Measurements from ENCODE around the gene DNAJC18. TPM values are rescaled to one million over a fixed set of nuclear protein-coding genes. Genes with fewer than 3 reads are reported as not detected.

DNAJC18 gene
- total RNA-seq, 2 experiments from 2014 or later: 54.1 to 56.0 TPM

- H3K27ac Mint-ChIP-seq: peak overlapping the region; percentile 93
- ChIA-PET CTCF (interaction anchor here (2.5 kb wide), 1 partner anchor 37 kb away, joined by 9 read pairs; no protein-coding TSS in a partner anchor), POLR2A (interaction anchor here (1.1 to 4.0 kb wide), 3 partner anchors 17 to 38 kb away, joined by 3 to 24 read pairs (median 8); partner anchors contain the start of gene DNAJC18)
- no peaks in the 10 kb centered on the region for H3K27me3 Mint-ChIP-seq
- H3K9me3 Mint-ChIP-seq: no peaks in the 10 kb centered on the region
- peaks cover 89% of the 10 kb centered on the region for H3K4me1 Mint-ChIP-seq (ENCODE audit: low read depth)
- intact Hi-C loops (cut with micrococcal nuclease): loop anchor here (1.0 kb wide), 1 partner anchor 37 kb away; the partner anchor contains the start of gene DNAJC18
- no peak overlapping the region for H3K4me3 Mint-ChIP-seq
- H3K36me3 Mint-ChIP-seq: peaks cover 47% of the 10 kb centered on the region
- no peak for DNase-seq
These were observed 36.7 kb upstream of the DNAJC18 start for GRCh38 chr5:139475865-139476617.

GRCh38 chr5:139474890-139475791, 35.8 kb upstream of the DNAJC18 start:
- CTCF ChIA-PET: interaction anchor here (0.8 to 2.5 kb wide), 3 partner anchors 38 to 53 kb away, joined by 3 to 10 read pairs (median 9); no protein-coding TSS in a partner anchor
- intact Hi-C loops (cut with micrococcal nuclease): loop anchor here (1.0 to 5.0 kb wide), 2 partner anchors 36 to 37 kb away; partner anchors contain the start of gene DNAJC18
- peak overlapping the region; percentile 93 for H3K27ac Mint-ChIP-seq
- peak; percentile 55 for DNase-seq
- no peaks in the 10 kb centered on the region for H3K27me3 Mint-ChIP-seq
- H3K9me3 Mint-ChIP-seq: no peaks in the 10 kb centered on the region
- peaks cover 89% of the 10 kb centered on the region for H3K4me1 Mint-ChIP-seq (ENCODE audit: low read depth)
- peak overlapping the region; percentile 20 for H3K4me3 Mint-ChIP-seq
- peaks cover 38% of the 10 kb centered on the region for H3K36me3 Mint-ChIP-seq
- POLR2A ChIA-PET: interaction anchor here (1.0 to 4.0 kb wide), 8 partner anchors 13 to 61 kb away, joined by 3 to 24 read pairs (median 6); partner anchors contain the start of genes DNAJC18 and ECSCR

GRCh38 chr5:139473565-139473964, 34.2 kb upstream of the DNAJC18 start:
- Mint-ChIP-seq H3K27me3 (no peaks in the 10 kb centered on the region), H3K4me1 (ENCODE audit: low read depth) (peaks cover 93% of the 10 kb centered on the region), H3K27ac (peak overlapping the region; percentile 93), H3K36me3 (peaks cover 28% of the 10 kb centered on the region), H3K9me3 (no peaks in the 10 kb centered on the region), H3K4me3 (no peak overlapping the region)
- ChIA-PET CTCF (interaction anchor here (0.7 to 2.5 kb wide), 5 partner anchors 14 to 51 kb away, joined by 3 to 10 read pairs (median 3); no protein-coding TSS in a partner anchor), POLR2A (interaction anchor here (1.0 to 5.0 kb wide), 10 partner anchors 8 to 58 kb away, joined by 3 to 50 read pairs (median 8); partner anchors contain the start of genes DNAJC18 and STING1)
- peak; percentile 58 for DNase-seq
- intact Hi-C loops (cut with micrococcal nuclease): loop anchor here (1.0 to 5.0 kb wide), 4 partner anchors 8 to 59 kb away; no protein-coding TSS in a partner anchor

DNA sequence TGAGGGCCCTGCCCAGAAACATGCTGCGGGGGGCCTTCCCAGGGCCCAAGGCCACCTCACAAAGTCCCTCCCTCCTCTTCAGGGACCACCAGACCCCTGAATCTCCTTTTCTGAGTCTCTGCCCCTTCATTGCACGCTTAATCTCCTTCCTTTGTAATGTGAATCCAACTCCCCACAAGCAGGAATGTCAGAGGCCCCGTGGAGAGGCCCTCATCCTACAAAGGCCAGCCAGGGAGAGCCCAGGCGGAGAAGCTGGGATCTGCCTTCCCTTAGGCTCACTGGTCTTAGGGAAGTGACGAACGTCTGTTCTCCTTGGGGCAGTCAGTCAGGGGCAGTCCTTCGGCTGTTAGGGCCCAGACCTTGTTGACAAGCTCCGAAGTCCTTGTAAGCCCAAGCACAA, 33.8 kb upstream of the DNAJC18 start:
- H3K27me3 Mint-ChIP-seq: no peaks in the 10 kb centered on the region
- POLR2A ChIA-PET: interaction anchor here (1.0 to 5.0 kb wide), 7 partner anchors 9 to 45 kb away, joined by 3 to 50 read pairs (median 11); partner anchors contain the start of genes DNAJC18 and STING1
- peaks cover 93% of the 10 kb centered on the region for H3K4me1 Mint-ChIP-seq (ENCODE audit: low read depth)
- H3K4me3 Mint-ChIP-seq: no peak overlapping the region
- DNase-seq: no peak
- no peaks in the 10 kb centered on the region for H3K9me3 Mint-ChIP-seq
- H3K27ac Mint-ChIP-seq: peak overlapping the region; percentile 93
- intact Hi-C loops (cut with micrococcal nuclease): loop anchor here (1.0 to 5.0 kb wide), 4 partner anchors 8 to 58 kb away; no protein-coding TSS in a partner anchor
- H3K36me3 Mint-ChIP-seq: peaks cover 24% of the 10 kb centered on the region
- CTCF ChIA-PET: interaction anchor here (0.7 to 1.8 kb wide), 4 partner anchors 13 to 51 kb away, joined by 3 to 10 read pairs (median 5); no protein-coding TSS in a partner anchor

DNA sequence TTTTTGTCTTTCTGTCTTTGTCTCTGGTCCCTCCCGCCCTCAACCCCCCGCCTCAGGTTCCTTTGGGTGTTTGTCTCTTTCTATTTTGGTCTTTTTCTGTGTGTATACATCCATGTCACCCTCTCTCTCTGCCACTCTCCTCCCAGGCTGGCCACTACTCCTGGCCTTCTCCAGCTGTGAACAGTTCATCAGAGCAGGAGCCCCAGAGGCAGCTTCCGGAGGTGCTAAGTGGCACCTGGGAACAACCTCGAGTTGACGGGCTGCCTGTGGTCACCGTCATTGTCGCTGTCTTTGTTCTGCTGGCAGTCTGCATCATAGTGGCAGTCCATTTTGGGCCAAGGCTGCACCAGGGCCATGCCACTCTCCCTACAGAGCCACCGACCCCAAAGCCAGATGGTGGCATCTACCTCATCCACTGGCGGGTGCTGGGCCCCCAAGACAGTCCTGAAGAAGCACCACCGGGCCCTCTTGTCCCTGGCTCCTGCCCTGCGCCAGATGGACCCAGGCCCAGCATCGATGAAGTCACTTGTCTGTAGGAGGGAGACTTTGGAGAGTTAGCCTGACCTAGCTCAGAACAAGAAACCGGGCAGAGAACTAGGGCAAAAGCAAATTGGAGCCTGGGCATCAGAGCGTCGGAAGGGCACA, 33.2 kb upstream of the DNAJC18 start:
- peaks cover 88% of the 10 kb centered on the region for H3K4me1 Mint-ChIP-seq (ENCODE audit: low read depth)
- H3K27ac Mint-ChIP-seq: peak overlapping the region; percentile 93
- no peaks in the 10 kb centered on the region for H3K9me3 Mint-ChIP-seq
- H3K4me3 Mint-ChIP-seq: peak overlapping the region; percentile 81
- CTCF ChIA-PET: interaction anchor here (1.4 to 2.0 kb wide), 3 partner anchors 25 to 40 kb away, joined by 3 to 10 read pairs (median 7); no protein-coding TSS in a partner anchor
- H3K36me3 Mint-ChIP-seq: peaks cover 19% of the 10 kb centered on the region
- no peak for DNase-seq
- H3K27me3 Mint-ChIP-seq: no peaks in the 10 kb centered on the region
- intact Hi-C loops (cut with micrococcal nuclease): loop anchor here (1.0 to 5.0 kb wide), 4 partner anchors 9 to 58 kb away; no protein-coding TSS in a partner anchor
- POLR2A ChIA-PET: interaction anchor here (1.9 to 5.0 kb wide), 6 partner anchors 9 to 50 kb away, joined by 7 to 50 read pairs (median 14); partner anchors contain the start of genes DNAJC18 and STING1

GRCh38 chr5:139470821-139471300, 31.5 kb upstream of the DNAJC18 start, which contains the start of gene SMIM33:
Gene SMIM33, plus strand, starts transcription at chr5:139471004. Its CDS starts 118 bp downstream, at chr5:139471122.
- Mint-ChIP-seq H3K27me3 (no peaks in the 10 kb centered on the region), H3K36me3 (peaks cover 12% of the 10 kb centered on the region), H3K9me3 (no peaks in the 10 kb centered on the region), H3K27ac (peak within 1 kb of the TSS; percentile 93), H3K4me1 (ENCODE audit: low read depth) (peaks cover 74% of the 10 kb centered on the region), H3K4me3 (peak within 1 kb of the TSS; percentile 81)
- POLR2A ChIA-PET: interaction anchor here (0.7 to 5.0 kb wide), 10 partner anchors 9 to 48 kb away, joined by 3 to 50 read pairs (median 6); partner anchors contain the start of genes ECSCR and STING1
- CTCF ChIA-PET: interaction anchor here (1.0 to 2.0 kb wide), 8 partner anchors 10 to 50 kb away, joined by 3 to 10 read pairs (median 5); partner anchors contain the start of genes DNAJC18 and STING1
- intact Hi-C loops (cut with micrococcal nuclease): loop anchor here (2.0 to 5.0 kb wide), 2 partner anchors 41 to 48 kb away; no protein-coding TSS in a partner anchor
- DNase-seq: peak; percentile 63

DNA sequence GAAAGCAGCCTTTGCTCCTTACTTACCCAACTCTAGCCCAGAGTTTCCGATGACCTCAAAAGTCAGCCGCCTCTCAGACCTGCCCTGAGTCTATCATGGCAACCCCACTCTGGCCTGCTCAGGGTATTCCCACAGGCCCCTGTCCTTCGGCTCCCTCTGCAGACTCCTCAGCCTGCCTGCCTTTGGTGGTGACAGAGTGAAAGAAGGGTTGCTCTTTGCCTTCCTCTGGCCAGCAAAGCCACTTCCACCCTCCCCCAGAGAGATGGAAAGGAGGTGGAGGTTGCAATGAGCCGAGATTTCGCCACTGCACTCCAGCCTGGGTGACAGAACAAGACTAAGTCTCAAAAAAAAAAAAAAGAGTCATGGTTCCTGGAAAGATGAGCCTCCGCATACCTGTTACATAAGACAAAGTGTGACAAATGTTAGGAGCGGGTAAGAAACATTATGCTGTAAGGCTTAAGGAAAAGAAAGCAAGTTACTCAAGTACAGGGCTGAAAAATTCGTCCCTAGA, 29.2 kb upstream of the DNAJC18 start:
- ChIA-PET POLR2A (interaction anchor here (0.8 to 1.2 kb wide), 2 partner anchors 11 to 14 kb away, joined by 3 to 7 read pairs; partner anchors contain the start of gene STING1), CTCF (interaction anchor here (0.6 to 1.2 kb wide), 4 partner anchors 45 to 185 kb away, joined by 3 to 4 read pairs (median 3); no protein-coding TSS in a partner anchor)
- intact Hi-C loops (cut with micrococcal nuclease): loop anchor here (1.0 kb wide), 2 partner anchors 9 to 21 kb away; no protein-coding TSS in a partner anchor
- H3K27me3 Mint-ChIP-seq: no peaks in the 10 kb centered on the region
- no peaks in the 10 kb centered on the region for H3K36me3 Mint-ChIP-seq
- no peaks in the 10 kb centered on the region for H3K9me3 Mint-ChIP-seq
- peaks cover 51% of the 10 kb centered on the region for H3K4me1 Mint-ChIP-seq (ENCODE audit: low read depth)
- peak overlapping the region; percentile 83 for H3K27ac Mint-ChIP-seq
- peak overlapping the region; percentile 41 for H3K4me3 Mint-ChIP-seq
- peak; percentile 69 for DNase-seq

GRCh38 chr5:139462586-139463276, 23.4 kb upstream of the DNAJC18 start, which contains the start of gene ECSCR:
Gene ECSCR, minus strand, starts transcription at chr5:139462743. Its CDS starts 73 bp downstream, at chr5:139462670.
- Mint-ChIP-seq H3K27me3 (no peaks in the 10 kb centered on the region), H3K36me3 (no peaks in the 10 kb centered on the region), H3K4me1 (ENCODE audit: low read depth) (peaks cover 38% of the 10 kb centered on the region), H3K9me3 (no peaks in the 10 kb centered on the region), H3K4me3 (no peak within 1 kb of the TSS), H3K27ac (no peak within 1 kb of the TSS)
- no peak for DNase-seq
- ChIA-PET CTCF (interaction anchor here (1.1 to 1.4 kb wide), 2 partner anchors 19 to 32 kb away, joined by 3 read pairs; no protein-coding TSS in a partner anchor), POLR2A (interaction anchor here (0.9 to 3.4 kb wide), 4 partner anchors 8 to 25 kb away, joined by 3 to 11 read pairs (median 4); partner anchors contain the start of genes SMIM33 and STING1)
- intact Hi-C loops (cut with micrococcal nuclease): no loop called here

GRCh38 chr5:139461698-139462097, 22.4 kb upstream of the DNAJC18 start:
- Mint-ChIP-seq H3K36me3 (no peaks in the 10 kb centered on the region), H3K4me1 (ENCODE audit: low read depth) (peaks cover 47% of the 10 kb centered on the region), H3K27me3 (no peaks in the 10 kb centered on the region), H3K4me3 (no peak overlapping the region), H3K9me3 (no peaks in the 10 kb centered on the region), H3K27ac (no peak overlapping the region)
- CTCF ChIA-PET: interaction anchor here (1.1 to 2.7 kb wide), 3 partner anchors 13 to 39 kb away, joined by 3 to 10 read pairs (median 3); no protein-coding TSS in a partner anchor
- POLR2A ChIA-PET: interaction anchor here (0.9 to 3.4 kb wide), 5 partner anchors 9 to 24 kb away, joined by 3 to 11 read pairs (median 4); partner anchors contain the start of genes DNAJC18, SMIM33 and STING1
- no peak for DNase-seq
- intact Hi-C loops (cut with micrococcal nuclease): no loop called here

All from activated CD4-positive, alpha-beta memory T cell treated with anti-CD3 and anti-CD28 coated beads for 36 hours (primary cell).